ENCODE results near the gene ATP5F1C.

Gene ATP5F1C

GRCh38 chr10:7794251-7795026, 6.5 kb downstream of the ATP5F1C start:
- no peak for DNase-seq

GRCh38 chr10:7795605-7796004, 7.6 kb downstream of the ATP5F1C start:
- no peak for DNase-seq

- no peak for DNase-seq
Measured at GRCh38 chr10:7797582-7797981, 9.6 kb downstream of the ATP5F1C start.

GRCh38 chr10:7802606-7803005, 14.6 kb downstream of the ATP5F1C start:
- DNase-seq, result no peak

GRCh38 chr10:7804216-7804615, 16.2 kb downstream of the ATP5F1C start:
- no peak for DNase-seq

GRCh38 chr10:7804741-7805140, 16.8 kb downstream of the ATP5F1C start:
- no peak for DNase-seq

GRCh38 chr10:7808686-7809267, 20.8 kb downstream of the ATP5F1C start:
- no peak for DNase-seq

- no peak for DNase-seq
Measured at GRCh38 chr10:7810443-7810842, 22.5 kb downstream of the ATP5F1C start.

GRCh38 chr10:7811000-7811399, 23.0 kb downstream of the ATP5F1C start:
- DNase-seq, result no peak

- peak; percentile 4 for DNase-seq
Measured at GRCh38 chr10:7811743-7812142, 23.8 kb downstream of the ATP5F1C start.

- DNase-seq, result no peak
Measured at GRCh38 chr10:7813481-7813880, 25.5 kb downstream of the ATP5F1C start.

- DNase-seq, result no peak
Measured at GRCh38 chr10:7817576-7817975, 29.6 kb downstream of the ATP5F1C start.

- no peak for DNase-seq
Measured at GRCh38 chr10:7817984-7818294, 30.0 kb downstream of the ATP5F1C start.

- DNase-seq, result peak; percentile 13
Measured at GRCh38 chr10:7818295-7819120, 30.5 kb downstream of the ATP5F1C start, which contains the start of gene TAF3. Gene TAF3 (plus strand): TSS chr10:7818505. CDS start chr10:7818710, 205 bp downstream.

GRCh38 chr10:7819121-7819460, 31.1 kb downstream of the ATP5F1C start:
- no peak for DNase-seq

- no peak for DNase-seq
Measured at GRCh38 chr10:7824251-7824650, 36.3 kb downstream of the ATP5F1C start.

GRCh38 chr10:7826971-7827370, 39.0 kb downstream of the ATP5F1C start:
- DNase-seq, result no peak

- no peak for DNase-seq
Measured at GRCh38 chr10:7829289-7829834, 41.4 kb downstream of the ATP5F1C start.

- no peak for DNase-seq
Measured at GRCh38 chr10:7832060-7832459, 44.1 kb downstream of the ATP5F1C start.

GRCh38 chr10:7833210-7833609, 45.2 kb downstream of the ATP5F1C start:
- DNase-seq, result no peak

- DNase-seq, result no peak
Measured at GRCh38 chr10:7834262-7834661, 46.3 kb downstream of the ATP5F1C start.

- no peak for DNase-seq
Measured at GRCh38 chr10:7836571-7836970, 48.6 kb downstream of the ATP5F1C start.

- no peak for DNase-seq
Measured at GRCh38 chr10:7846591-7846990, 58.6 kb downstream of the ATP5F1C start.

Measured in NCI-H1417 treated with DMSO at 0.1 percent for 48 hours (cell line).